Measurements from ENCODE around the gene MTA1. TPM values are rescaled to one million over a fixed set of nuclear protein-coding genes. Genes with fewer than 3 reads are reported as not detected.

The MTA1 gene
- total and polyA plus RNA-seq, 8 donors: 24.9 to 183 (median 54.1) TPM

- peak overlapping the region in 2 of 5 donors; percentile 54 to 67 for H3K27ac ChIP-seq
- H3K27me3 ChIP-seq: no peaks in the 10 kb centered on the region
- WGBS, 5 donors: 87 to 94% (median 93%) methylated on average over 13 to 16 of the region's 16 CpGs
- H3K9me3 ChIP-seq: no peaks in the 10 kb centered on the region
- H3K4me1 ChIP-seq: peaks cover 0 to 19% (median 14%) of the 10 kb centered on the region in 4 donors
- TF ChIP-seq CTCF (IDR thresholded peaks at IDR 0.05) (no peak), EP300 (IDR thresholded peaks at IDR 0.05) (no peak), POLR2AphosphoS5 (IDR thresholded peaks at IDR 0.05) (no peak), POLR2A (IDR thresholded peaks at IDR 0.05) (no peak)
- peaks cover 14 to 64% (median 60%) of the 10 kb centered on the region in 4 donors for H3K36me3 ChIP-seq
- intact Hi-C loops (cut with DNase I; ENCODE audit: low total_unique reads): loop anchor here (10.0 kb wide), 1 partner anchor 116 kb away; no protein-coding TSS in a partner anchor
- no peak overlapping the region for H3K4me3 ChIP-seq
- no peak for DNase-seq
These were observed 30.7 kb upstream of the MTA1 start for GRCh38 chr14:105388976-105389375.

- Histone ChIP-seq H3K27ac (peak overlapping the region in 3 of 5 donors; percentile 33 to 67 (median 54)), H3K4me1 (peaks cover 0 to 19% (median 14%) of the 10 kb centered on the region in 4 donors), H3K9me3 (no peaks in the 10 kb centered on the region), H3K27me3 (no peaks in the 10 kb centered on the region), H3K4me3 (no peak overlapping the region), H3K36me3 (peaks cover 11 to 64% (median 60%) of the 10 kb centered on the region in 4 donors)
- DNase-seq: no peak
- intact Hi-C loops (cut with DNase I; ENCODE audit: low total_unique reads): loop anchor here (10.0 kb wide), 1 partner anchor 115 kb away; no protein-coding TSS in a partner anchor
- WGBS, 5 donors: 25 to 90% (median 74%) methylated on average over 2 to 12 of the region's 12 CpGs
- TF ChIP-seq EP300 (IDR thresholded peaks at IDR 0.05) (no peak), CTCF (IDR thresholded peaks at IDR 0.05) (no peak), POLR2A (IDR thresholded peaks at IDR 0.05) (no peak), POLR2AphosphoS5 (IDR thresholded peaks at IDR 0.05) (no peak)
These were observed 30.1 kb upstream of the MTA1 start for GRCh38 chr14:105389534-105389933.

GRCh38 chr14:105389976-105390848 is 29.4 kb upstream of the MTA1 start:
- intact Hi-C loops (cut with DNase I; ENCODE audit: low total_unique reads): loop anchor here (10.0 kb wide), 1 partner anchor 115 kb away; no protein-coding TSS in a partner anchor

More at GRCh38 chr14:105389976-105390848, 29.4 kb upstream of the MTA1 start:
- Histone ChIP-seq H3K4me3 (no peak overlapping the region), H3K36me3 (peaks cover 6 to 64% (median 60%) of the 10 kb centered on the region in 4 donors), H3K4me1 (peaks cover 0 to 19% (median 14%) of the 10 kb centered on the region in 4 donors), H3K27me3 (no peaks in the 10 kb centered on the region), H3K27ac (peak overlapping the region in 4 of 5 donors; percentile 33 to 67 (median 50)), H3K9me3 (no peaks in the 10 kb centered on the region)
- DNase-seq: no peak
- TF ChIP-seq CTCF (IDR thresholded peaks at IDR 0.05): no peak
- WGBS, 5 donors: 69 to 84% (median 82%) methylated on average over 15 to 27 of the region's 27 CpGs

Measured in stomach (tissue), 9 donors.